Measurements from ENCODE around the gene ADGRG3. TPM values are rescaled to one million over a fixed set of nuclear protein-coding genes. Genes with fewer than 3 reads are reported as not detected.

The ADGRG3 gene
- total RNA-seq, 1 donor from 2014 or later = not detected

DNA sequence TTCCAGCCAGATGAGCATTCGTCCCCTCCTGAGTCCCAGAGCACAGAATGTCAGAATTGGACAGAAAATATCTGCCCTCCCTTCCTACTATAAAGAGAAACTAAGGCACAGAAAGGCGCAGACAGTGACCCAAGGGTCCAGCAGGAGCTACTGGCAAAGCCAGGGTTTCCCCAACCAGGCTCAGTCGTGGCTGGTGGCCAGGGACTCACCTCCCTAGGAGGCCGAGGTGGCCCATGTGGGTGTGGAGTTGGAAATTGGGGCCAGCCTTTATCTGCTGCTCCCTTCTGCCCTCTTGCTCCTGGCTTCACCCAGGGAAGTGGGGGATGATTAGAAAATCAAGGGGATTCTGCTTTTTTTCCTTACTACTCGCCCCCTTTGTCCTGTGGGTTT, 27.6 kb downstream of the ADGRG3 start:
- H3K4me1 Mint-ChIP-seq (ENCODE audit: unreplicated experiment) = no peaks in the 10 kb centered on the region
- no peaks in the 10 kb centered on the region for H3K36me3 Mint-ChIP-seq (ENCODE audit: unreplicated experiment)
- TF ChIP-seq CTCF (IDR thresholded peaks at IDR 0.05) = no peak
- H3K27me3 Mint-ChIP-seq (ENCODE audit: unreplicated experiment) = peaks cover 7% of the 10 kb centered on the region
- no peak for DNase-seq (ENCODE audit: extremely low spot score, unreplicated experiment)
- H3K4me3 Mint-ChIP-seq (ENCODE audit: unreplicated experiment) = no peak overlapping the region
- no peaks in the 10 kb centered on the region for H3K9me3 Mint-ChIP-seq (ENCODE audit: unreplicated experiment)
- H3K27ac Mint-ChIP-seq (ENCODE audit: unreplicated experiment) = no peak overlapping the region

- H3K9me3 Mint-ChIP-seq (ENCODE audit: unreplicated experiment) = no peaks in the 10 kb centered on the region
- no peaks in the 10 kb centered on the region for H3K36me3 Mint-ChIP-seq (ENCODE audit: unreplicated experiment)
- TF ChIP-seq CTCF (IDR thresholded peaks at IDR 0.05) = no peak
- H3K27me3 Mint-ChIP-seq (ENCODE audit: unreplicated experiment) = peaks cover 5% of the 10 kb centered on the region
- no peak overlapping the region for H3K27ac Mint-ChIP-seq (ENCODE audit: unreplicated experiment)
- DNase-seq (ENCODE audit: extremely low spot score, unreplicated experiment) = no peak
- no peak overlapping the region for H3K4me3 Mint-ChIP-seq (ENCODE audit: unreplicated experiment)
- H3K4me1 Mint-ChIP-seq (ENCODE audit: unreplicated experiment) = no peaks in the 10 kb centered on the region
These were observed 28.1 kb downstream of the ADGRG3 start for GRCh38 chr16:57696240-57696639.

GRCh38 chr16:57697896-57698537, 29.9 kb downstream of the ADGRG3 start:
- Mint-ChIP-seq H3K9me3 (ENCODE audit: unreplicated experiment) (no peaks in the 10 kb centered on the region), H3K4me1 (ENCODE audit: unreplicated experiment) (no peaks in the 10 kb centered on the region), H3K27ac (ENCODE audit: unreplicated experiment) (no peak overlapping the region), H3K36me3 (ENCODE audit: unreplicated experiment) (no peaks in the 10 kb centered on the region), H3K27me3 (ENCODE audit: unreplicated experiment) (peaks cover 4% of the 10 kb centered on the region), H3K4me3 (ENCODE audit: unreplicated experiment) (no peak overlapping the region)
- no peak for TF ChIP-seq CTCF (IDR thresholded peaks at IDR 0.05)
- DNase-seq (ENCODE audit: extremely low spot score, unreplicated experiment) = no peak

GRCh38 chr16:57698812-57699405, 30.8 kb downstream of the ADGRG3 start:
- Mint-ChIP-seq H3K36me3 (ENCODE audit: unreplicated experiment) (no peaks in the 10 kb centered on the region), H3K27ac (ENCODE audit: unreplicated experiment) (no peak overlapping the region), H3K4me3 (ENCODE audit: unreplicated experiment) (no peak overlapping the region), H3K9me3 (ENCODE audit: unreplicated experiment) (no peaks in the 10 kb centered on the region), H3K27me3 (ENCODE audit: unreplicated experiment) (peaks cover 3% of the 10 kb centered on the region), H3K4me1 (ENCODE audit: unreplicated experiment) (no peaks in the 10 kb centered on the region)
- no peak for TF ChIP-seq CTCF (IDR thresholded peaks at IDR 0.05)
- DNase-seq (ENCODE audit: extremely low spot score, unreplicated experiment) = no peak

- H3K4me1 Mint-ChIP-seq (ENCODE audit: unreplicated experiment) = no peaks in the 10 kb centered on the region
- no peaks in the 10 kb centered on the region for H3K9me3 Mint-ChIP-seq (ENCODE audit: unreplicated experiment)
- no peaks in the 10 kb centered on the region for H3K36me3 Mint-ChIP-seq (ENCODE audit: unreplicated experiment)
- H3K4me3 Mint-ChIP-seq (ENCODE audit: unreplicated experiment) = no peak overlapping the region
- no peak for DNase-seq (ENCODE audit: extremely low spot score, unreplicated experiment)
- TF ChIP-seq CTCF (IDR thresholded peaks at IDR 0.05) = no peak
- no peak overlapping the region for H3K27ac Mint-ChIP-seq (ENCODE audit: unreplicated experiment)
- peaks cover 3% of the 10 kb centered on the region for H3K27me3 Mint-ChIP-seq (ENCODE audit: unreplicated experiment)
These were observed 31.4 kb downstream of the ADGRG3 start for GRCh38 chr16:57699481-57699880.

Measured in osteocyte (in vitro differentiated cells).